Endometrial microvascular endothelial cells (primary cell): ENCODE results near the gene KLK13. TPM values are rescaled to one million over a fixed set of nuclear protein-coding genes. Genes with fewer than 3 reads are reported as not detected.

Experiments
- in situ Hi-C: cut with HindIII; loops from 2 replicates; pipeline ENCODE4 v1.10.0; 2017; ENCODE audit warnings: low sequenced_read_pairs, low pct_unique_long_range_greater_than_20kb; ENCODE audit errors: inconsistent ontology term
- total RNA-seq: library from RNA; depleted of rRNA; stranded (reverse); fragments of >200 nt; gene quantifications from one replicate; pipeline ENCODE4 v1.2.3, GENCODE V29; 2015; ENCODE audit errors: inconsistent ontology term

The KLK13 gene
- total RNA-seq, 1 donor from 2014 or later = not detected

GRCh38 chr19:51027126-51027806 lies 37.6 kb downstream of the KLK13 start:
- in situ Hi-C loops = no loop called here

- in situ Hi-C loops = no loop called here
Measured at GRCh38 chr19:51026554-51026831, 38.4 kb downstream of the KLK13 start, which contains the start of gene KLK11. KLK11 (minus strand) TSS chr19:51026616; CDS start chr19:51025631, 985 bp downstream.

GRCh38 chr19:51025809-51026553 lies 38.9 kb downstream of the KLK13 start:
- in situ Hi-C loops = no loop called here

GRCh38 chr19:51025401-51025800 lies 39.5 kb downstream of the KLK13 start:
- in situ Hi-C loops = no loop called here

GRCh38 chr19:51024924-51025323 lies 40.0 kb downstream of the KLK13 start:
- in situ Hi-C loops = no loop called here

- in situ Hi-C loops = no loop called here
Measured at GRCh38 chr19:51023946-51024345, 40.9 kb downstream of the KLK13 start.

- in situ Hi-C loops = no loop called here
Measured at GRCh38 chr19:51022526-51022925, 42.4 kb downstream of the KLK13 start.

GRCh38 chr19:51020988-51021651 lies 43.8 kb downstream of the KLK13 start:
- in situ Hi-C loops = no loop called here

- in situ Hi-C loops = no loop called here
Measured at GRCh38 chr19:51019544-51019925, 45.4 kb downstream of the KLK13 start, which contains the start of gene KLK10. KLK10 (minus strand) TSS chr19:51019709; CDS start chr19:51019130, 579 bp downstream.

- in situ Hi-C loops = no loop called here
Measured at GRCh38 chr19:51018745-51019543, 45.9 kb downstream of the KLK13 start.

- in situ Hi-C loops = no loop called here
Measured at GRCh38 chr19:51016798-51017683, 47.9 kb downstream of the KLK13 start.

- in situ Hi-C loops = no loop called here
Measured at GRCh38 chr19:51015691-51016267, 49.1 kb downstream of the KLK13 start.

- in situ Hi-C loops = no loop called here
Measured at GRCh38 chr19:51014242-51014641, 50.6 kb downstream of the KLK13 start.

GRCh38 chr19:51012661-51013190 lies 52.2 kb downstream of the KLK13 start:
- in situ Hi-C loops = no loop called here

- in situ Hi-C loops = no loop called here
Measured at GRCh38 chr19:51010066-51010795, 54.7 kb downstream of the KLK13 start.

- in situ Hi-C loops = no loop called here
Measured at GRCh38 chr19:51009061-51009891, 55.6 kb downstream of the KLK13 start.
